CMK (cell line): Measurements from ENCODE around the gene HIGD2B.
A peak's percentile ranks its signal among the peaks of the same experiment; 100 is the strongest.
"Not testable (repeated sequence)": the region's sequence is repeated elsewhere in the genome, so short reads cannot be mapped to it uniquely, and the experiment has no call there.

ENCODE experiments used
- DNase-seq: peaks from one replicate; pipeline ENCODE4 v3.0.0-alpha.2; 2010; ENCODE audit warnings: low read depth

The HIGD2B gene

GRCh38 chr15:72676838-72677237 lies 9.1 kb downstream of the HIGD2B start:
- no peak for DNase-seq

DNA sequence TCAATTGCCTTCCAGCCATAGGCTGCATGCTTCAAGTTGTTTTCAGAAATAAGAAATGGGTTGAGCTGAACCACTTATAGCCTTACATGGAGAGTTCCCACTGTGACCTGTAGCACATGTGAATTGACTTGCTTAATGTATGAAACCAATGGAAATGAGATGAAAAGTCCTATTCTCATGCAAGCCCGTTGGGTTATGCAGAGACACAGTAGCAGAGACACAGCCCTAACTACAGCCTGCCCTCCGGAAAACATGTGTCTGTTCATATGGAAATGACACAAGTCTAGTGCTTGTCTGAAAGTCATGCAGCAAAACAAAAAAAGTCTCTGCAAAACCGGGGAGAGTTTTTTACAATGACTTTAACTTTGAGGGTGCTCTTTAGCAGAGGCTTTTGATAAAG lies 14.5 kb downstream of the HIGD2B start:
- DNase-seq, result no peak

DNA sequence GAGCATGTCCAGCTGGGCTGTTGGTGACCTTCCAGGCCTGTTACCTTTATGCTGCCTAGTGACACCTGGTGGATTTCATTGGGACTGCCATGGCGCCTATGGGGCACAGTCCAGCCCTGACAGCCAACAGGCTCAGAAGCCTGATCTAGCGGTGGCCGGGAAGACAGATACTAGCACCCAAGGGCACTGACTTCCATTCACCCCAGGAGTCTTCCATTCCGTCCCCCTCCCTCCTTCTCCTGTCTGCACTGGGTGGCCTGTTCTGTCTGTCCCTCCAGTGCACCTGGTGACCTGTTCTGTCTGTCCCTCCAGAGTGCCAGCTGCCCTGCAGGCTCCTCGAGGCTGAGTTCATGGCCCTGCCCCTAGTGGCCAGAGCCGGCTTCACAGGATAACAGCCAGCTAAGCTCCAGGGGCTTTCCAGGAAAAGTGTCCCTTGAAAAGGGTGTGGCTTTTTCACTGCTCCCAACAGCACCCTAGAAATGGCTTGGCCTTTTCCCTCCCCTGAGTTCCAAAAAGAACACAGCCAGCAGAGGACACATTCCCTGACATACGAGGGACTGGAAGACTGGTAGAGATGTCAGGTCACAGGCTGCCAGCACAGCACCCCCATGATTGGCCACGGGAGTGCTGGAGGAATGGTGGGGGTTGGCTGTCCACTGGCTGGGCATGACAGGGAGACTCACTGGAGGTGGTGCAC lies 15.2 kb downstream of the HIGD2B start:
- DNase-seq, result not testable (repeated sequence)

DNA sequence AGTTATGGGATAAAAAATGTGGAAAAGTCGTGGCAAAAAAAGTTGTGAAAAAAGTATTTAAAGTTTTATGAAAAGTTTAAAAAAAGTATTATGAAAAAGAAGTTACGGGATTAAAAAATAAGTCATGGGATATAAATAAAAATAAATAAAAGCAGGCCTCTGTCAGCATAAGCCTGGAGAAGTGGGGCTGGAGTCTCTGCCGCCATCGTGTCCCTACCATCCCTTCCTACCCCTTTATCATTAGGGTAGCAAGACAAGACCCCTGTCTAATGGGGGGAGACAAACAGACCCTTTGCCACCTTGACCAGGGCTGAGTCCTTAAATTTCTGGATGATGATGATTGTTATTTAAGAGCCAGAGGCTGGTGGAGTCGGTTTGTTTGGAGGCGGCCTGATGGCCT lies 16.2 kb downstream of the HIGD2B start:
- not testable (repeated sequence) for DNase-seq

GRCh38 chr15:72665706-72666105 lies 20.3 kb downstream of the HIGD2B start:
- DNase-seq, result not testable (repeated sequence)

- not testable (repeated sequence) for DNase-seq
These were observed 22.1 kb downstream of the HIGD2B start for GRCh38 chr15:72663931-72664330.

DNA sequence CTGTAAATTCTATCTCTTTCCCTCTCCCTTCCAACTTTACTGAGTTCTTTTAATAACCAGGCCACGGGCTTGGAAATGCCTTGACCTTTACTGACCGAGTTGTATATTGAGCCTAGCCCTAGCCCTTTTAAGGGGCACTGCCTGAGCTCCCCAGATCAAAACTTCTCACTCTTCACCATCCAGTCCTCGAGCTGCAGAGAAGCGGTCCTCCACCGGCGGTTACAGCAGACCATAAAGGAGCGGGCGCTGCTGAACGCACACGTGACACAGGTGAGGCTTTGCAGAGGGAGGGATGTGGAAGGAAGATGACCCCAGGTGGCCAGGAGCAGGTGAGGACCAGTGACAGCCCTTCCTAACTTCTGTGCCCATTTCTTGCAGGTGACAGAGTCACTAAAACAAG lies 24.9 kb downstream of the HIGD2B start:
- DNase-seq, result not testable (repeated sequence)

DNA sequence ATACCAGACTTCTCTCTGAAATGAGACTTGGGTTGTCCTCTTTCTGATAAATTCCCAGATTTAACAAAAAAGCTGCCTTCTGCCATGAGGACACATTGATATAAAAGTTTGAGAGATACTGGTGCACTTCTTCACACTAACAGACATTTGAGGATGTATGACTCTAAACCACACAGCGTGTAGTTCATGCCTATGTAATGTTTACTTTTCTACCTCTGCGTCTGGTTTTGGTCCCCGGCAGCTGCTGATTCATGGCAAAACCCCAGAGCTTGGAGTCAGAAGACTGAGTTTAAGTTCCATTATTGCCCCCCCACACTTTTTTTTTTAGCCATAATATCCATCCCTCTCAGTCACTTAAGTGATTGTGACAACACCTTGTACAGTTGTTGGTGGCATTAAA lies 30.0 kb downstream of the HIGD2B start:
- DNase-seq, result not testable (repeated sequence)

DNA sequence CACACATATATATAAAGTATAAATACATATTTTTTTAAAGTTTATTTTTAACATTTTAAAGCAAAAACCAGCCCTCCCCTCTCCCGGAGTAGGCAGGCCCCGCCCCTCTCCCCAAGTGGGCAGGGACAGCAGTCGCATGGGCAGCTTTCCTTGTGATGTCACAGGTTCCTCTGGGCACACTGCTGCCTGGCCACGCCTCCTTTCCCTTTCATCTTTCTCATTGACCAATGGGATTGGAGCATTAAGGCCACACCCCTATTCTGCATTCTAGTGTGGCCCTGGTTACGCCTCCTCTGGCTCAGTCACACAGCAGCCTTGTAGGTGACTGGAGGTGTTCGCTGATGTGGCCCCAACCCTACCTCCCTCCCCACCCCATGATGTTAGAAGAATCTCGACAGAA lies 31.6 kb downstream of the HIGD2B start, which contains the start of gene GOLGA6B:
TSS of gene GOLGA6B (plus strand) at position 301 of the 400 bp plus-strand sequence. CDS start at position 342, 41 bp downstream.
- DNase-seq, result not testable (repeated sequence)

GRCh38 chr15:72648631-72649253 lies 37.2 kb downstream of the HIGD2B start:
- DNase-seq, result not testable (repeated sequence)

- not testable (repeated sequence) for DNase-seq
These were observed 43.7 kb downstream of the HIGD2B start for GRCh38 chr15:72642271-72642670.

DNA sequence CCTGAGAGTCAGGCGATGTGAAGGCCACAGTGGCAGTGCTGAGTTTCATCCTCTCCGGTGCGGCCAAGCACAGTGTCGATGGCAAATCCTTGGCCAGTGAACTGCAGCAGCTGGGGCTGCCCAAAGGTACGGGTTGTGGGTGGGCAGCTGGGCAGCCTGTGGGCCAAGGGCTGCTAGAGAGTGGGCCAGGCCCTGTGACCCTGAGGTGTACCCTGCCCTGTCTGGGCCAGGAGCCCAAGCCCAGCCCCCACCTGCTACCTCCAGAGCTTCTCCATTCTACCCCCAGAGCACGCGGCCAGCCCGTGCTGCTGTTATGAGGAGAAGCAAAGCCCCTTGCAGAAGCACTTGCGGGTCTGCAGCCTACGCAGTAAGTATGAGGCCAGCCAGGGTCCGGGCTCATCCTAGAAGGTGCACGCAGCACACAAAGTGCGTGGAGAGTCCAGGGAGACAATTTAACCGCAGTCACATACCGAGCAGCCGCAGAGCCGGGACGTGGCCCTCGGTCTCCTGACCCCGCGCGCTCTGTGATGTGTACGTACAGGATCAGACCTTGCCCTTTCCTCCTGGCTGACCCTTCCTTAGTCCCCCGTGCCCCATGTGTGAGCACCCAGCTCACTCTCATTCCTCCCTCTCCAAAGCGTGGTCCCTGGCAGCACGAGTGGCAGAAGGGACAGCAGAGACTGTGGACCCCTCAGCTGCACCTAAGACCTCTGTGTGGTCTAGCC lies 46.1 kb downstream of the HIGD2B start:
- not testable (repeated sequence) for DNase-seq

GRCh38 chr15:72636519-72637282 lies 49.3 kb downstream of the HIGD2B start:
- DNase-seq, result peak; percentile 35

DNA sequence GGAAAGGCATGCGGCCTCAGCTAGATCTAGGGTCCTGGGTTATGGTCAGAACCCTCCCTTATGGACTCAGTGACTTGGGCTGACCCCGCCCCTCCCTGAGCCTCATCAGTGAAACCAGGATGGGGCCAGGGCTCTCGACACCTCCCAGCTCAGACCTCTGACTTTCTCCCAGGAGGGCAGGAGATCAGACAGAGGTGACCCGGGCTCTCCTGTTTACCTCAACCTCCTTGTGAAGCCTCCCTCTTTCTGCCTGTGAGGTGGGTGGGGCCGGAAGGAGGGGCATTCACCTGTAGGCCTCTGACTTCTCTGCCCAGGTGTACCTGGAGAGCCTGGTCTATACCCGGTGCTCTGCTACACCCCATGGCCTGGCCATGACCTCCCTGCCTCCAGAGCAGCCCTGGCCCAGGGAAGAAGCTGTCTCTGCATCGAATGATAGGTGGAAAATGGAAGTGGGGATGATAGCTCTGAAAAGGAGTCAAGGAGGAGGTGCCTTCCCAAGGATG lies 56.9 kb downstream of the HIGD2B start:
- not testable (repeated sequence) for DNase-seq

DNA sequence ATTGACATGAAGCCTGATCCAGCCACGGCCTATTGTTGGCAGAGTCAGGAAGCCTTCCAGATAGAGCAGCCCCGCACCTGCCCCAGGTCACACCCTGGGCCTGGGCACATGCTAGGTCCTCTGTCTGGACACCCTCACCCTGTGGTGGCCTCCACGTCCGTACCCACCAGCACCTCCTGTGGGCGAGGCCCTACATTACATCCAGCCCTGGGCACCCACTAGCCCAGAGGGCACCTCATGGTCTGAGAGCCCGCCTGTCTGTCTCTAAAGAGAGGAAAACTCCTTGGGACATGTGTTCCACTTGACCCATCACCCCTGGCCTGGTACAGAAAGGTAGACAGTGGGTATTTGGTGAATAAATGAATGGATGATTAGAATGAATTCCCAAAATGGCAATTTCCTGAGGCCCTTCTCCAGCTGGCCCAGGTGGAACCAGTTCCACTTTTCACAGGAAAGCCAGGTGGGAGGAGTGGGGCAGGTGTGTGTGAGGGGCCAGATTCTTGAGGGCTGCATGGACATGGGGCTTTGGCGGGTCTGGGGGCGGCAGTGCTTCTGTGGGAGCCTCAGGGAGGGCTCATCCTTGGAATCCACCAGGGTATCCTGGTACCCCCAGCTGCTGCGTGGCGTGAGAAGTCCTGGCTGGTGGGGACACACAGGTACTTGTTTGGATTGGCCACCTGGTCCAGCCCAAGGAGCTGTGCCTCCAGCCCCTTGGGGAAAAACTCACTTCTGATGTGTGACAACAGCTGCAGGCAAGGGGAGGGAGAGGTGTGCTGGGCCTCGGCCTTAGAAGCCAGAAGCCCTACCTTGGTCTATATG lies 57.5 kb downstream of the HIGD2B start:
- not testable (repeated sequence) for DNase-seq

DNA sequence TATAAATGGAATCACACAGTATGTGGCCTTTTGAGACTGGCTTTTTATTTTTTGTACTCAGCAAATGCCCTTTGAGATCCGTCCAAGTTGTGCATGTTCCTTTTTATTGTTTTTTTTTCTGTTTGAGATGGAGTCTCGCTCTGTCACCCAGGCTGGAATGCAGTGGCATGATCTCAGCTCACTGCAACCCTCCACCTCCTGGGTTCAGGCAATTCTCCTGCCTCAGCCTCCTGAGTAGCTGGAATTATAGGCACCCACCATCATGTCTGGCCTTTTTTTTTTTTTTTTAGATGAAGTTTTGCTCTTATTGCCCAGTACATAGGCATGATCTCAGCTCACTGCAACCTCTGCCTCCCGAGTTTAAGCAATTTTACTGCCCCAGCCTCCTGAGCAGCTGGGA lies 59.8 kb downstream of the HIGD2B start:
- DNase-seq, result not testable (repeated sequence)
